ENCODE data around the gene BICC1.

GRCh38 chr10:58641708-58642107 is 129.0 kb downstream of the BICC1 start:
- TF ChIP-seq CTCF (IDR thresholded peaks at IDR 0.05 in 4 of 5, conservative IDR thresholded peaks at IDR 0.05 in 1 of 5): no peak
- no peak for TF ChIP-seq POLR2A (IDR thresholded peaks at IDR 0.05)
